AG20443 (cell line): ENCODE data around the gene CCAR1.
"Not testable (repeated sequence)": the region's sequence is repeated elsewhere in the genome, so short reads cannot be mapped to it uniquely, and the experiment has no call there.

Source experiments
- DNase-seq: peaks from one replicate; pipeline ENCODE4 v3.0.0; 2012; ENCODE audit warnings: low spot score, mixed read lengths

Gene CCAR1

GRCh38 chr10:68720793-68721672 lies at the start of gene CCAR1:
CCAR1 (plus strand) TSS chr10:68721239; CDS start chr10:68722505, 1,266 bp downstream.
- peak; percentile 98 for DNase-seq

- DNase-seq: no peak
Observed at GRCh38 chr10:68684413-68684812, 36.6 kb upstream of the CCAR1 start.

GRCh38 chr10:68696018-68696417 lies 25.0 kb upstream of the CCAR1 start:
- DNase-seq: no peak

- no peak for DNase-seq
Observed at GRCh38 chr10:68697106-68697505, 23.9 kb upstream of the CCAR1 start.

- DNase-seq: no peak
Observed at GRCh38 chr10:68700197-68700596, 20.8 kb upstream of the CCAR1 start.

GRCh38 chr10:68705548-68705947 lies 15.5 kb upstream of the CCAR1 start:
- DNase-seq: no peak

- DNase-seq: not testable (repeated sequence)
Observed at GRCh38 chr10:68708987-68709386, 12.1 kb upstream of the CCAR1 start.

GRCh38 chr10:68713065-68713464 lies 8.0 kb upstream of the CCAR1 start:
- DNase-seq: not testable (repeated sequence)

GRCh38 chr10:68717435-68717834 lies 3.6 kb upstream of the CCAR1 start:
- DNase-seq: no peak

- DNase-seq: peak; percentile 13
Observed at GRCh38 chr10:68721673-68722335, 765 bp downstream of the CCAR1 start.

- no peak for DNase-seq
Observed at GRCh38 chr10:68725016-68725415, 4.0 kb downstream of the CCAR1 start.

GRCh38 chr10:68727146-68727545 lies 6.1 kb downstream of the CCAR1 start:
- DNase-seq: no peak

- no peak for DNase-seq
Observed at GRCh38 chr10:68732651-68733050, 11.6 kb downstream of the CCAR1 start.

- no peak for DNase-seq
Observed at GRCh38 chr10:68734349-68734748, 13.3 kb downstream of the CCAR1 start.

GRCh38 chr10:68735119-68735518 lies 14.1 kb downstream of the CCAR1 start:
- DNase-seq: no peak

- DNase-seq: not testable (repeated sequence)
Observed at GRCh38 chr10:68735739-68736138, 14.7 kb downstream of the CCAR1 start.

- DNase-seq: not testable (repeated sequence)
Observed at GRCh38 chr10:68740676-68741075, 19.6 kb downstream of the CCAR1 start.

- DNase-seq: no peak
Observed at GRCh38 chr10:68742397-68742796, 21.4 kb downstream of the CCAR1 start.

GRCh38 chr10:68752711-68753350 lies 31.8 kb downstream of the CCAR1 start:
- DNase-seq: no peak

GRCh38 chr10:68756246-68756645 lies 35.2 kb downstream of the CCAR1 start:
- no peak for DNase-seq

GRCh38 chr10:68756766-68757165 lies 35.7 kb downstream of the CCAR1 start:
- no peak for DNase-seq

- DNase-seq: no peak
Observed at GRCh38 chr10:68759223-68759863, 38.3 kb downstream of the CCAR1 start.
